Measurements from ENCODE around the gene CYP3A7.
"Not testable (repeated sequence)": the region's sequence is repeated elsewhere in the genome, so short reads cannot be mapped to it uniquely, and the experiment has no call there.

CYP3A7 gene

GRCh38 chr7:99728615-99729014 lies 6.4 kb downstream of the CYP3A7 start:
- Histone ChIP-seq H3K9me3 (replicated peaks; ENCODE audit: insufficient read depth, low read length) (no peaks in the 10 kb centered on the region), H3K36me3 (replicated peaks; ENCODE audit: insufficient read depth, low read length) (no peaks in the 10 kb centered on the region), H3K4me1 (ENCODE audit: low read length) (no peaks in the 10 kb centered on the region), H3K27me3 (replicated peaks; ENCODE audit: insufficient read depth, low read length) (no peaks in the 10 kb centered on the region), H3K4me2 (ENCODE audit: low read depth, low read length) (no peak overlapping the region), H3K27ac (ENCODE audit: low read length) (no peak overlapping the region), H2AFZ (ENCODE audit: low read length) (no peak overlapping the region), H3K9me2 (replicated peaks; ENCODE audit: insufficient read depth, low read length) (no peaks in the 10 kb centered on the region), H4K20me1 (ENCODE audit: insufficient read depth, low read length) (no peaks in the 10 kb centered on the region), H3F3A (ENCODE audit: insufficient read depth, low read length) (no peaks in the 10 kb centered on the region), H3K79me2 (ENCODE audit: low read length) (no peaks in the 10 kb centered on the region), H3K9ac (ENCODE audit: low read length) (no peak overlapping the region), H3K4me3 (ENCODE audit: low read length) (no peak overlapping the region)
- DNase-seq, result no peak
- TF ChIP-seq EZH2 (optimal IDR thresholded peaks at IDR 0.05; ENCODE audit: low read depth, low read length), result no peak
- TF ChIP-seq CTCF (IDR thresholded peaks at IDR 0.05; ENCODE audit: low read length), result no peak
- TF ChIP-seq EZH2phosphoT487 (IDR thresholded peaks at IDR 0.05; ENCODE audit: low read length), result no peak

- H3K36me3 ChIP-seq (replicated peaks; ENCODE audit: insufficient read depth, low read length); H2AFZ ChIP-seq (ENCODE audit: low read length); H3K9me2 ChIP-seq (replicated peaks; ENCODE audit: insufficient read depth, low read length); H3K79me2 ChIP-seq (ENCODE audit: low read length); H3K9ac ChIP-seq (ENCODE audit: low read length); DNase-seq; H4K20me1 ChIP-seq (ENCODE audit: insufficient read depth, low read length); H3K9me3 ChIP-seq (replicated peaks; ENCODE audit: insufficient read depth, low read length); H3F3A ChIP-seq (ENCODE audit: insufficient read depth, low read length); H3K27me3 ChIP-seq (replicated peaks; ENCODE audit: insufficient read depth, low read length); H3K4me2 ChIP-seq (ENCODE audit: low read depth, low read length); H3K27ac ChIP-seq (ENCODE audit: low read length); H3K4me1 ChIP-seq (ENCODE audit: low read length); H3K4me3 ChIP-seq (ENCODE audit: low read length): not testable (repeated sequence)
These were observed 11.8 kb downstream of the CYP3A7 start for GRCh38 chr7:99723201-99723600.

- Histone ChIP-seq H3K27ac (ENCODE audit: low read length) (no peak overlapping the region), H2AFZ (ENCODE audit: low read length) (no peak overlapping the region), H3K4me3 (ENCODE audit: low read length) (no peak overlapping the region), H3F3A (ENCODE audit: insufficient read depth, low read length) (no peaks in the 10 kb centered on the region), H3K36me3 (replicated peaks; ENCODE audit: insufficient read depth, low read length) (no peaks in the 10 kb centered on the region), H3K79me2 (ENCODE audit: low read length) (no peaks in the 10 kb centered on the region), H3K9ac (ENCODE audit: low read length) (no peak overlapping the region), H3K9me2 (replicated peaks; ENCODE audit: insufficient read depth, low read length) (no peaks in the 10 kb centered on the region), H3K4me1 (ENCODE audit: low read length) (no peaks in the 10 kb centered on the region), H3K9me3 (replicated peaks; ENCODE audit: insufficient read depth, low read length) (no peaks in the 10 kb centered on the region), H4K20me1 (ENCODE audit: insufficient read depth, low read length) (no peaks in the 10 kb centered on the region), H3K27me3 (replicated peaks; ENCODE audit: insufficient read depth, low read length) (no peaks in the 10 kb centered on the region), H3K4me2 (ENCODE audit: low read depth, low read length) (no peak overlapping the region)
- DNase-seq, result no peak
- no peak for TF ChIP-seq EZH2 (optimal IDR thresholded peaks at IDR 0.05; ENCODE audit: low read depth, low read length)
- no peak for TF ChIP-seq EZH2phosphoT487 (IDR thresholded peaks at IDR 0.05; ENCODE audit: low read length)
- TF ChIP-seq CTCF (IDR thresholded peaks at IDR 0.05; ENCODE audit: low read length), result no peak
These were observed 14.0 kb downstream of the CYP3A7 start for GRCh38 chr7:99720800-99721595.

DNA sequence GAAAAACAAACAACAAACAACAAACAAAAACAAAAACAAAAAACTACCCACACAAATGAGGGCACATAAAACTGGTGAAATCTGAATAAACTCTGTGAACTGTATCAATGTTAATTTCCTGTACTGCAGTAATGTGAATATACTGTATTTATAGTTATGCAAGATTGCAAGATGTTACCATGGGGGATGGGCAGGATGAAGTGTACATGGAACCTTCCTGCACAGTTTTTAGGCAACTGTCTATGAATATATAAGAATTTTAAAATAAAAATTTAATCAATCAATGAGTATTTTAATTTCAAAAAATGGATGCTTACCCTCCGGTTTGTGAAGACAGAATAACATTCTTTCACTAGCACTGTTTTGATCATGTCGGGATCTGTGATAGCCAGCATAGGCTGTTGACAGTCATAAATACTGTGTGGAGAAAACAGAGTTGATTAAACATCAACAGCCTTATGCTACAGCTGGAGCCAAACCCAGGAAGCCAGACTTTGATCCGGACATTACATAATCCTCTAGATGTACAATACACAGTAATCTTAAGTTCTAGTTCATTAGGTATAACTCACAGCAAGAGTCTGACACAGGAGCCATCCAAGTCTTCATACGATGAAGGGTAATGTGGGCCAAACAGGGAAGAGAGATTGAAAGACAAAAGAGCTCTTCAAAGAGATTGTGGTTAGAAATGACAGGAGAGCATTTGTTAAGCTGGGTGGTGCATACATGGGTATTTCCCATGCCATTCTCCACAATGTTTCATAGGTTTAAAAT lies 14.8 kb downstream of the CYP3A7 start:
- Histone ChIP-seq H3K4me2 (ENCODE audit: low read depth, low read length) (no peak overlapping the region), H3K27me3 (replicated peaks; ENCODE audit: insufficient read depth, low read length) (no peaks in the 10 kb centered on the region), H3K4me3 (ENCODE audit: low read length) (no peak overlapping the region), H3K79me2 (ENCODE audit: low read length) (no peaks in the 10 kb centered on the region), H2AFZ (ENCODE audit: low read length) (no peak overlapping the region), H3K9ac (ENCODE audit: low read length) (no peak overlapping the region), H3K27ac (ENCODE audit: low read length) (no peak overlapping the region), H3K9me2 (replicated peaks; ENCODE audit: insufficient read depth, low read length) (no peaks in the 10 kb centered on the region), H3K9me3 (replicated peaks; ENCODE audit: insufficient read depth, low read length) (no peaks in the 10 kb centered on the region), H4K20me1 (ENCODE audit: insufficient read depth, low read length) (no peaks in the 10 kb centered on the region), H3F3A (ENCODE audit: insufficient read depth, low read length) (no peaks in the 10 kb centered on the region), H3K4me1 (ENCODE audit: low read length) (no peaks in the 10 kb centered on the region), H3K36me3 (replicated peaks; ENCODE audit: insufficient read depth, low read length) (no peaks in the 10 kb centered on the region)
- TF ChIP-seq CTCF (IDR thresholded peaks at IDR 0.05; ENCODE audit: low read length) (no peak), EZH2phosphoT487 (IDR thresholded peaks at IDR 0.05; ENCODE audit: low read length) (no peak), EZH2 (optimal IDR thresholded peaks at IDR 0.05; ENCODE audit: low read depth, low read length) (no peak)
- DNase-seq, result no peak
